Glomerular endothelial cell (primary cell): ENCODE data around the gene TAF3. TPM values are rescaled to one million over a fixed set of nuclear protein-coding genes. Genes with fewer than 3 reads are reported as not detected.

Experiments used
- total RNA-seq: library from RNA; depleted of rRNA; stranded (reverse); fragments of >200 nt; gene quantifications from 2 replicates; pipeline ENCODE4 v1.2.3, GENCODE V29; 2015

Gene TAF3
- total RNA-seq, 1 donor from 2014 or later: 6.5 TPM

Other genes starting within 250 kb of the TAF3 start
- gene ITIH5, start 151.5 kb upstream of the TAF3 start, total RNA-seq: 0.05 and 0.35 TPM in 2 replicates
- not detected in 2 replicates for gene ITIH2, start 115.2 kb upstream of the TAF3 start, total RNA-seq
- gene KIN, start 30.5 kb upstream of the TAF3 start, total RNA-seq: 4.6 and 7.1 TPM in 2 replicates
- 231 and 303 TPM in 2 replicates for gene ATP5F1C, start 30.3 kb upstream of the TAF3 start, total RNA-seq
- 1.7 and 2.5 TPM in 2 replicates for gene GATA3, start 236.2 kb downstream of the TAF3 start, total RNA-seq